GM21737 (cell line): ENCODE data around the gene DPF3.

Experiments
- ATAC-seq: cut with Tn5 transposase; IDR thresholded peaks from one replicate; pipeline ENCODE4 v1.9.1; 2021; ENCODE audit warnings: mild to moderate bottlenecking, moderate library complexity; ENCODE audit not compliant: unreplicated experiment

The DPF3 gene

DNA sequence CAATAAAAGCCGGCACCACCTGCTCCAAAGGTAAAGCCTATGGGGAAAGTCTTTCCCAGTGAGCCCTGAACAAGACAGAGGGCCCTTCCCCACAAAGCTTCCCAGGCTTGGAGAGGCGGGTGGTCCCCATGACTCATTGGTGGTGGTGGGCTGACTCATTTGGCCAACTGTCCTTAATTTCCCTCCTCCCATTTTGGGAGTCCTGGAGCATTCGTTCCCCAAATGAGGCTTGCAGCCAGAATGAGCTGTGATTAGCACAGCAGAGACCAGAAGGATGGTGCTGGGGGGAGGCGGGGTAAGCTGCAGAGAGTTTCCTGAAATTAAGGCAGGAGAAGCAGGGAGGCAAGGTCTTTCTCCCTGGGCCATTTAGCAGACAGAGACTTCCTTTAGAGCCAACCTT is 241.7 kb downstream of the DPF3 start:
- ATAC-seq = no peak

DNA sequence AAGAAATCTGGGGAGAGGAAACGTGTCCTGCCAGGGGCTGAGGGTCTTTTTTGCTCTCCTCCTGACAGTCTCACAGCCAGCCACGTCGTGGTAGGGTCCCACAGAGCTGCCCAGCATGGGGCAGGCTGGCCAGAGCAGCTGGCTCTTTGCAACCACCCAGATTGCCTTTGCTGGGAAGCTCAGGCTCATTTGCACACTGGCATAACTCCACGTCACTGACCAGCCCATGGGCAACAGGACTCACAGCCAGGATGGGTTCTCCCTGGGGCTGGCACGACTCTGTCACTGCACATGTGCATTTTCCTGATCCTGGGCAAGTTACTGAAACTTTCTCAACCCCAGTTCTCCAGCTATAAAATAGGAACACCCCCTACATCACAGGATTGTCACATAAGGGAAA is 242.2 kb downstream of the DPF3 start:
- no peak for ATAC-seq

DNA sequence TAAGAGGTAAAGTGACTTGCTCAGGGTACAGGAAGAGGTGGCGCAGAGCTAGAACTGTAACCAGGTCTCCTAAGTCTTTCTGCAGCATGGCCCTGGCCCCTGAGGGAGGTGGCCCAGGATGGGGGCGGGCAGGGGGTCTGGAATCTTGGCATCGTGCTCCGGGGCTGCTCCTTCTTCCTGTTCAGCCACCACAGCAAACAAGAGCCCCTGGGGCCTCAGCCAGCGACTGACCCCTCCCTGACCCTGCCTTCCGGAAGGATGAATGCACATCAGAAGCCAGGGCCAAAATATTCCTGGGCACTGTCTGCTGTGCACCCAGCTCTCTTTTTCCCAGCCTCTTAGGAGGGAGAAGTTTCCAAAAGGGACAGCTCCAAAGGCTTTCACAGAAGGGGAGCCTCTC is 242.8 kb downstream of the DPF3 start:
- no peak for ATAC-seq

DNA sequence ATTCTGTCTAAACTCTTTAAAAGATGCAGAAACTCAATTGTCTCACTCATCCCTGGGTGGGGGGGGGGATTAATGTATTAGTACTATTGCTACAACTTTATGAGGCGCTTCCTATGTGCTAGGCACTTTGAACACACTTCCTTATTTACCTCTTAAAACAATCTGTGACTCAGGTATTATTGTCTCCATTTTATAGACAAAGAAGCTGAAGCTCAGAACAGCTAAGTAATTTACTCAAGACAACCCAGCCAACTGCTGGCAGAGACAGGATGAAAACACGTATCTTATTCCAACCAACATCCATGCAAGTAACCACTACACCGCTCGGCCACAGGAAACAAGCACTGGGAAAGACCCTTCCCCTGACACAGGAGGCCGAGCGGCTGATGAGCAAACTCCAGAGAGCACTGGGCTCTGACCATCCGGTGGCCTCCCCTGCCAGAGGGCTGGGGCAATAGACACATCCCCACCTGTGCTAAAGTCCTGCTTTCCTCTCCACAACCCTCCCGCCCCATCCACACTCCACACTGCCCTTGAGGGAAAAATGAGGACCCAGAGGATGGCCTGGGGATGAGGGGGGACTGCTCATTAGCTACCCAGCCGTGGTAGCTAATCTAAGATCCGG is 244.2 kb downstream of the DPF3 start:
- no peak for ATAC-seq

DNA sequence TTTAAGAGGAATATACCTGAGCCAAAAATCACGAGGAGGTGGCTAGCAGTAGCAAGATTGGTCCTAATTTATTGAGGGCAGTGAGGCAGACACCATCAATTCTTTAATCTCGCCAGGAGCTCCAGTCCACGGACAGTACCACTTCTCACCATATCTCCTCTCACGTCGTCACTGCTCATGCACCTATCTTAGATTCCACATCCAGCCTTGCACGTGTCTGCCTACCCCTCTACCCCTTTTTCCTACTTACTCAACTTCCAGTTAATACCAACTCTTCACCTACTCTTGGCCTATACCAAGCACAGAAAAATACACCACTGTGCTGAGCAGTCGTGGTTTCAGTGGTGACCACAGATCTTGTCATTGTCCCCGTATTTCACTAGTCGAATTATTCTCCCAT is 246.1 kb downstream of the DPF3 start:
- no peak for ATAC-seq

DNA sequence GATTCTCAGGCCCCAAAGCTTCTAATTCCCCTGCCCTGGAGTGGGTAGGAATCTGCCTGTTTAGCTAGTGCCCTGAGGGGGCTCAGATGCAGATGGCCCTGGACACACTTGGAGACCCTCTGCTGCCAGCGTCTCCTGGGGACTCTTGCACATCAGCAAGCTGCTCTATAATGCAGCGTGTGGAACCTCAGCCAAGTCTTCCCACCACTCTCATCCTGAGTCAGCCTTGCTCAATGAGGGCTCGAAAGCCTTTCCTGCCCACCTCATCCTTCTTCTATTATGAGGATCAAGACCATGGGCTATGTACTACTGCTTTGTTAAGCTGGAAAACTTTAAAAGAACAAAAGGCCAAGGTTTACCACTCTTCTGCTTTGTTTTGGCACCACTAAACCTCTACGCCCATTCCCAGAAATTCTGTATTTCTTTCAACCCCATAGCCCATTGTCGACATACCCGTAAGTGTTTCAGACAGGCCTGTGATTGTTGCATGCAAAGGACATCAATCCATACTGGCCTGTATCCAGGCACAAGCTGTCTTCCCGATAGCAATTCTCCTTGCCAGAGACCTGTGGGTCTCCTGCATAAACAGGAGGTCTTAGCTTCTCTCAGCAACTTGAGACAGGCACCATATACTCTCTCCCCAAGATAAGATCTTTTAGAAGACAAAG is 246.9 kb downstream of the DPF3 start:
- ATAC-seq = no peak

DNA sequence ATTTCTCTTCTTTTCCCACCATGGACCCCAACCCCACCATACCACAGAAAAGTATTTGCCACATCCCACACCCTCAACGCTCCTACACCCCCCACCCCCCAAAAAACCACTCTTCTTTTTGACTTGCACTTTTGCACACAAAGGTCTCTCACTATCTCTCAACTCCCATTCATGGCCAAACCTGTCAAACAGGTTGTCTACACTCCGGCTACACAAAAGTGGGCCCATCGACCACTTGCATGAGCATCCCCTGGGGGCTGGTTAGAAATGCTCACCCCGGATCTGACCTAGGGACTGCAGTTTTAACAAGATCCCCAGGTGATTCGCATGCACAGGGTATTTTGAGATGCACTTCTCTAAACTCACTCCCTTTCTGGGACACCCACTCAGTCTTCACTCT is 248.2 kb downstream of the DPF3 start:
- no peak for ATAC-seq

DNA sequence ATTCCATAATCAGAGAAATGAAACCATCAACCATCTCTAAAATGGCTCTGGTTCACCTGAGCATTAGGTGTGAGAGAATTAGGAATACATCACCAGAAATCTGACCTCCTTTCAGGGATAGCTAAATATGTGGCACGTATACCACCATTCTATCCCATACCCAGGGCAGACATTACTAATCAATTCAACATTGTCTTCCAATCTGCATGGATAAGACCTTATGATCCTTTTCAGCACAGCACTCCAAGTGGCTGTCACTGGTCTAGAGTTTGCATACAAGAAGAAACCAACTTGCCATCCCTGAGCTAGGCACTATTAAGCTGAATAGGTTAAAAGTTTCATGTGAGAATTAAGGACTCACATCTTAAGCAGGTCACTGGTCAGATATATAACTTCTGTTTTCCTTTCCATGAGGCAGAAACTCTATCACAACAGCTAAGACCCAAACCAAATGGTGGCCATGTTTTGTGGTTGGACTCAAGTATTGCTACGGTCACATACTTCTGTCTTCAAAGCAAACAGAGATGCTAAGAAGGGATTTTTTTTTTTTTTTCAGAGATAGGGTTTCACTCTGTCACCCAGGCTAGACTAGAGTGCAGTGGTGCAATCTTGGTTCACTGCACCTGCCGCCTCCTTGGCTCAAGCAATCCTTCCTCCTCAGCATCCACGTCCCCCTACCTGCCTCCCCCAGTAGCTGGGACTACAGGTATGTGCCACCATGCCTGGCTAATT is 249.0 kb downstream of the DPF3 start:
- ATAC-seq = no peak

DNA sequence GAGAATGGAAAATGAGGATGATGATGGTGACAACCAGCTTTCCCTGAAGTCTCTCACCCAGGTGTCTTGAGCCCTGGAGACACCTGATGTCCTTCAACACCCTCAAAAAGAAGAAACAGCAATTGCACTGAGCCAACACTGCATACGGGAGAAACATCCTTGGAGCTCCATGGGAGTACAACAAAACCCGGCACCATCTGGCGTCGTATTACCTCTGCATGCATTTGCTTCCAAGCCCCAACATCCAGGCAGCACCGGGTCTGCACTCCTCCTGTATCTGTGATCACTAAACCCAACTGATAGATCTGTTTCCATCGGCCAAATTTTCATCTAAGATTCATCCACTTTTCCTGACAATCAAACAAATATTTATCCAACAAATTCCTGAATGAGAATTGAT is 249.9 kb downstream of the DPF3 start:
- ATAC-seq = no peak

DNA sequence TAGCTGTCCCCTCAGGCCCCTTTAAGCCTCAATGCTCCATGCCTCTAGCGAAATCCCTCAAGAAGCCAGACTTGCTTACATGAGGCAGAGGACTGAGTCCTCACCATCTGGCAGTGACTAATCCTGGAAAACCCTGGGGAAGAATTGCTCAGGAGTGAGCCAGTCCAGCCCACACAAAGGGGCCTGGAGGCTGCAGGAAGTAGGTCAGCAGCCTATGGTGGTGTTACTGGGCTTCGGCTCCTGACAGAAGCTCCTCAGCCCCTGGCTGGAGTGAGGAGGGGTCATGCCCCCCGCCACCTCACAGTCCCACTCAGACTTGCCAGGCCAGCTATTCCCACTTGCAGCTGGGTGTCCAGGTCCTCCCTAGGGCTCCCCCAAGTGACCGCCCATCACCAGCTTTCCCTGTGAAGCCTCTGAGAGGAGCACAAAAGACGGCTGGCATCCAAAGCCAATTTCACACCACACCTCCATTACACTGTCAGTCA is 250.5 kb downstream of the DPF3 start:
- no peak for ATAC-seq

DNA sequence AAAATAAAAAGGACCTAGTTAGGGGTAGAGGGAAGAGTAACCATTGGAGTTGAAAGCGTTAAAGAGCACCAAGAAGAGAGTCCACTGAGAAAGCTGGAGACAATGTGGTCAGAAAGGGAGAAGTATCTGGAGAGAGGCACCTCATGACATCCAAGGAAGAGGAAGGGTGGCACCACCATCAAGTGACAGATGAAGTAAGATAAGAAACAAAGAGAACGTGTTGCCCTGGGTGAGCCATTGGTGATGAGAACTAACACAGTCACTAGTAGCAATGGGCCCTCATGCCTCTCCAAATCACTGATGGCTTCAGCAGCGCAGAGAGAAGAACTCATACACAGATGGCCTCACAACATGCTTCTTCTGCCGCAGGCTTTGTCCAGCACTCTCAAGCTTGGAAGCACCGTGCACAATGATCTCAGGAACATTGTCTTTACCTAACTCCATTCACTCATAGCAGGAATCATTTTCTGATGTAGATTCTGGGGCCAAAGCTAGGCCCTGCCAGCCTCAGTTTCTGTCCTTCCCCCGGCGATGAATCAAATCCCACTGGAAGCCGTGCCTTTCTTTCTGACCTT is 252.9 kb downstream of the DPF3 start:
- ATAC-seq = no peak

DNA sequence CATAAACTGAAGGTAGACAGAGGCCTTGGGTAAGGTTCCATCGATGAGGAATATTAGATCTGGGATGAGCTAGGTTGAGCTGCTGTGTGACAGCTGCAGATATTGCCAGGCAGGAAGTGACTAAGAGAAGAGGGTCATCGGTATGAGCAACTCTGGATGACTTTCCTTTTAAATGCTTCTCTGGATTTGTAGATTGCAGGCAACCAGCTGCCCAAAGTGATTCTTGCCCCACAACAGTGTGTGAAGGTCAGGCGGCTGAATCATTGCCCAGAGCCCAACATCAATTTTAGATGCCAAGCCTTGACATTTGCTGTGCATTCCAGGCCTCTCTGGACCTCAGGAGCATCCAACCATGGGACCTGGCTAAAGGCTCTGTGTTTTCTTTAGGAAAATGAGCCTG is 255.9 kb downstream of the DPF3 start:
- no peak for ATAC-seq

DNA sequence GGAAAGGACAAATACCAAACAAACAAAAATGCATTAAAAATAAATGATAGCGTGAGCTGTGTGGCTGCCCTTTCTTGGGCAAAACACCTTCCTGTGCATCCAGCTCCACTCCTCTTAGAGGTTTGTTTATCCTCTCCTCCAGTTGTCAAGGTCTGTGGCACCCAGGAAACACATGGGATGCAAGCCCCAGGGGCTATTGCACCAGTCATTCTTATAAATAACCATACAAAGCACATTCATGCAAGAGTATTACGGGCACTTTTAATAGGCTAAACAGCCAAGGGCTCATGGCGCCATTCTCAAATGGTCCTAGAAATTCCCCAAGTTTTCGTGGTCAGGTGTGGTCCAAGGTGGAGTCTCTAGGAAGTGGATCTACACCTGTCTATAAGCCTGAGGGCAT is 257.0 kb downstream of the DPF3 start:
- no peak for ATAC-seq

DNA sequence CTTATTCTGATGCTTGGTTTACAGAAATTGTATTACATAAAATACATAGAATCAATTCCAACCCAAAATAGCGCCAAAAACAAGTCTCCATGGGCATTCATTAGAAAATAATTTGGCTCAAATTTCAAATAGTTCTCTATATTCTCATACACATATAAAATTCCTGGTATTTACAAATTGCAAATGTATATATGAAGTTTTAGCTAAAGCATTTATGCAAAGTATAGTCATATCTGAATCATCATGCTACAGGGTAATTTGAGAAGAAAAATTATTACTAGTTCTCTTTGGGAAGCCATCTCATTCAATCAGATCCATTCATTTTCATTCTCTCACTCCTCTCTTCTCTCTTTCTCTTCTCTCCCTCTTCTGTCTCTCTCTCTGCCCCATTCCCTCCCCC is 257.8 kb downstream of the DPF3 start:
- ATAC-seq = no peak

DNA sequence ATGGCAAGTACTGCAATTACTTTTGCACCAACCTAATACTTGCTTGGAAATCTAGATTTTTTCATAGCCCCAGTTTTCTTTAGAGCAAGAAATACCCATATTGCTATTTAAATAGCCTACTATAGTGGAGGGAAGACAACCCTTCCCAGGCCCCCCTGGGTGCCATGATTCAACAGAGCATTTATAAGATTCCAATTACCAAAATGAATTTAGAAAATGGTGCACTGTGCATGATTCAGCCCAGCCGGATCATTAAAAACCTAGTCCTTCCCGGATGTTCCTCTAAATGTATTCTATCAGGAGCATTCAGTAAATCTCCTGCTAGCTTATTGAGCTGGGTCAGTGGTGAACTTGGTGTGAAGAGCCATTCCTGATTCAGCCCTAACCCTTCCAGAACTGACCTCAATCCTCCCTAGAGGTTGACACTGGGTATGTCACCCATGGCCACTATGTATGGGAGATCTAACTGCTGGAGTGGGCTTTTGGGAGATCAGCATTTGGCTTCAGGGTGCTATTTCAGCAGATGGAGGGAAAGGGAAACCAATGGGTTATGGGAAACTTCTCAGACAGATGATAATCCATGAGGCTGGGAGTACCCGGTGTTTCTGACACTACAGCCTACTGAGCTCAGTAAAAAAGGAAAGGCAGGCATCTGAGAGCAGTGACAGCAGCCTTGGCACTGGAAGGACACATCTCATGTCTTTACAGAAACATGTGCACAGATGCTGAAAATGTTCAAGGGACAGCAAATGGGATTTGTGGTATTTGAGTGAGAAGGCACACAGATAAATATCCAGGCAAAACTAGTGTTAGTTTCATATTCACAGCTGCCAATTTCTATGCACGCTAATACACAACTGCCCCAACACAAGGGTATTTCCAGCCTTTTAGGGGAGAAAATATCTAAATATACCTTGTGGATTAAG is 258.9 kb downstream of the DPF3 start:
- ATAC-seq = no peak

DNA sequence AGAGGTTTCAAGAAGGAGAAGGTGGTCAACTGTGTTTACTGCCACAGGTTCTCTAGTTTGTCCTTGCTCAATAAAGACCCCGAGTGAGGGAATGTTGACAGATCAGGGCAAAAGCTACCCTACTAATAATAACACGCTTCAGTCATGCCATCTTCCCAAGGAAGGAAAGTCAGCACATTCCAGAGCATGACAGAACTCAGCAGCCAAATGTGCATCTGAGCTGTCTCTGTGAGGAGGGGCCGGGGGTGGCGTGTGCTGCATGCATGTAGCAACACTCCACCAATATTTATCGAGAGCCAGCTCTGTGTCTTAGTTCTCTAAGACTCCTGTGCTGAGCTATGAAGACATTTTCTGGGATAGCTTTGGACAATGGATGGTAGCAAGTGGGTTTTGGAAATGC is 260.4 kb downstream of the DPF3 start:
- no peak for ATAC-seq

DNA sequence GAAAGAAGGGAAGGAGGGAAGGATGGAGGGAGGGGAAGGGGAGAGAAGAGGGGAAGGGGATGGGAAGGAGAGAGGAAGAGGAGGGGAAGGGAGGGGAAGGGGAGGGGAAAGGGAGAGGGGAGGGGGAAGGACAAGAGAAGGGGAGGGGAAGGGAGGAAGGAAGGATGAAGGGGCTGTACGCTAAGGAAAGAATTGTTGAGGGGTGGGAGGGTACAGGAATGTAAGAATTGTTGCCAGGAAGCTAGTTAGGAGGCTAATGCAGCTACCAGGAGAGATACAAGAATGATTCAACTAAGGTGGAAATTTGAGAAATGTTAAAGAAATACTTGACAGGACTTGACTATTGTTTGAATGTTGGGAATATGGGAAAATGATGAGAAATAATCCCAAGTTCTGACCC is 261.2 kb downstream of the DPF3 start:
- ATAC-seq = no peak

DNA sequence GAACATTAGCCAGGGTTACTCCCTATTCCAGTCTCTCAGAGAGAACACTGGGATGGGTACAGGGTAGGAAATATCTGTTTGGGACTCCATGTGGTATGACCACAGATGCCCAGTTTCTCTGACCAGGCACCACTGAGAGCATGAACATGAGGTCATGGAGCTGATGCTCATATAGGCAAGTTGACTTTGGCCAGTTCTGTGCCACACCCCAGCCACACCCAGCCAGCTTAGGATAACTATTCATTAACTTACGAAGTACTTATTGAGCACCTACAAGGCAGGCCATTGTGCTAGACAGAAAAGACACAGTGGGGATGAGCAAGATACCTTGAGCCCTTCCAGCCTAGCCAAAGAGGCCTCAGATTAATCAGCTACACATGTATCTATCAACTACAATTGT is 262.5 kb downstream of the DPF3 start:
- ATAC-seq = no peak

DNA sequence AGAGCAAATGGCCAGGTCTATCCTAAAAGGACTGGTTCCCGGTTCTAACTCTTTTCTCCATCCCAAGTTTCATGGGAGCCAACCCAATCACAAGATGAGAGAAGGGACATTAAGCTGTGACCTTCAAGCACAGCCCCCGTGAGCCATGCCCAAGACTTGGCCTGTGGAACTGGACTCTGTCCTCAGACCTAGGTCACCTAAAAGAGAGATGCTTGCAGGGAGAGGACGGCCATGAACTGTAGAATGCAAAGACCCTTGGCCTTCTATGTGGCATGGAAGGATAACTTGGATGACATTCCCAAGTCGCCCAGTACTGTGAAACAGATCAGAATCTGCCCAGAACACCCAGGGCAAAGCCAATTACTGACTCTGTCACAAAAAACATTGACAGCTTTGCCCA is 263.5 kb downstream of the DPF3 start:
- ATAC-seq = no peak

DNA sequence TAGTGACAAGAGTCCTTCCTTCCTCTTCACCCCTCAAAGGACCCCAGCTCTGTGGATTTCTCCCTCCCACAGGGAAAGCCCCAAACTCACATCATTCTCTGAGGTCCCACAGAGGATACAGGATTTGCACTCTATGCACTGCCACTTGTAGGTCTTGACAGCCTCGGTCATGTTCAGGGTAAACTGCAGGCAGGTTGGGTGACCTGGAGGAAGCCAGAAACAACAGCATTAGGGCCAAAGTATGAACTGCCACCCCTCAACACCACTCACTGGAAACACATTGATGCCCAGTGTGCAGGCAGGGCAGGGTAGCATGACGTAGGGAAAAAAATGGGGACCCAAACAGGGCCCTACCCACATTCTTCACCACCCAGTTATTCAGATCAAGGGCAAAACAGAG is 264.4 kb downstream of the DPF3 start:
- no peak for ATAC-seq

DNA sequence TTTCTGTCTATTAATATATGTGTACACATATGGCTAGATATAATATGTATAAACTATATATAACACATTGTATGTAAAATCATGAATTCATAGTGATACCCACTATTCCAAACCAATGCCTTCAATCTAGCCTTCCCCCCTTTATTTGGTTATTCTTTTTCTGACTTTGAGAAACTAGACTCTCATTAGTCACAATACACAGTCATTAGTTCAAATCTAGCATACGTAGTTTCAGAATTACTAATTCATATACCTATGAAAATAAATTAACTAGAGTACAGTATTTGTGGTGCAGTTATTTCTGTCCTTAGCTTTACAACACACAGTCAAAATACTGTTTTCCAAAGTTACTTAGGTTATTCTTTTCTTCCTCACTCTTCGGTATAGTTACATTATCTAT is 268.2 kb downstream of the DPF3 start:
- ATAC-seq = no peak
